TTC549 (cell line): ENCODE measurements around the gene TLN1.

Experiments
- FAIRE-seq: peaks from 2 replicates; lab custom pipeline; 2012; peaks lifted over from hg19 to GRCh38; lab: Jason Lieb, UNC

The TLN1 gene

GRCh38 chr9:35682520-35683315, 49.3 kb downstream of the TLN1 start:
- FAIRE-seq, result no peak

DNA sequence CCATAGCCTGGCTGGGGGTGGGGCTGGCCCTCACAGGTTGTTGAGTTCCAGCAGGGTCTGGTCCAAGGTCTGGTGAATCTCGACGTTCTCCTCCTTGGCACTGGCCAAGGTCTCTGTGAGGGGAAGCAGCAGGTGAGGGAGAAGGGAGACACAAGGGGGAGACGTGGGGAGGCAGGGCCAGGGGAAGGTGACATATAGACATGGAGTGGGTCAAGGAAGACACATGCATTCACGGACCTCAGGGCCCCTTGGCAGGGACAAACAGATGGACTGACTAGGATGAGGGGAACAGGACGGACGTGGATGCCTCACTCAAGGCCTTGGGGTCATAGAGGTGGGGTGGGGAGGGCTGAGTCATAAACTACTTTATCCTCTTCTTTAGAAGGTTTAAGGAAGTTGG, 49.9 kb downstream of the TLN1 start:
- no peak for FAIRE-seq

DNA sequence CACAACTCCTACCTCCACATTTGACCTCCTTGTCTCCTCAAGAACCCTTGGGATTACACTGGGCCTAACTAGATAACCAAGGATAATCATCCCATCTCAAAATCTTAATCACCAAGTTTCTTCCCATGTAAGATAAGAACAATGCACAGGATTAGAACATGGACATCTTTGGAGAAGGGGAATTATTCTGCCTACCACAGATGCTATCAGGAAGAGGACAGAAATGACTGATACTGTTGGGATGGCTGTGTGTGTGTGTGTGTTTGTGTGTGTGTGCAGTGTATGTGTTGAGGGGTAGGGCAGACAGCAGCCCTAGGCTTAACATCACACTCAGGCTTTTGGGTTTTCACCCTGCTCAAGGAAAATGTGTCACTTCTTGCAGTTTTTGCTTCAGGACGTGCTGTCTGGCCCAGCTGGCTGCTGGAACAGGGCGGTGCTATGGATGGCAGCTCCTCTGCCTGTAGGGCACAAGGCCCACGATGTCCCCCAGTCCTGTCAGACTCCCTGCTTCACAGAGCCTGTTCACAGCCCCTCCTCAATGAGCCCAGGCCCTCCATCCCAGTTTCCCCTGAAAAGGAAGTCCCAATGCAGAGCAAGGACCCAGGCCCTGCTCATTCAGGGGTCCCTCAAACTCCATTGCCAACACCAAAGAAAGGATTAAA, 50.5 kb downstream of the TLN1 start:
- FAIRE-seq, result no peak

- FAIRE-seq, result no peak
Observed at GRCh38 chr9:35680331-35681105, 51.5 kb downstream of the TLN1 start.

- no peak for FAIRE-seq
Observed at GRCh38 chr9:35679766-35680330, 52.1 kb downstream of the TLN1 start.

GRCh38 chr9:35679091-35679490, 52.9 kb downstream of the TLN1 start:
- no peak for FAIRE-seq

DNA sequence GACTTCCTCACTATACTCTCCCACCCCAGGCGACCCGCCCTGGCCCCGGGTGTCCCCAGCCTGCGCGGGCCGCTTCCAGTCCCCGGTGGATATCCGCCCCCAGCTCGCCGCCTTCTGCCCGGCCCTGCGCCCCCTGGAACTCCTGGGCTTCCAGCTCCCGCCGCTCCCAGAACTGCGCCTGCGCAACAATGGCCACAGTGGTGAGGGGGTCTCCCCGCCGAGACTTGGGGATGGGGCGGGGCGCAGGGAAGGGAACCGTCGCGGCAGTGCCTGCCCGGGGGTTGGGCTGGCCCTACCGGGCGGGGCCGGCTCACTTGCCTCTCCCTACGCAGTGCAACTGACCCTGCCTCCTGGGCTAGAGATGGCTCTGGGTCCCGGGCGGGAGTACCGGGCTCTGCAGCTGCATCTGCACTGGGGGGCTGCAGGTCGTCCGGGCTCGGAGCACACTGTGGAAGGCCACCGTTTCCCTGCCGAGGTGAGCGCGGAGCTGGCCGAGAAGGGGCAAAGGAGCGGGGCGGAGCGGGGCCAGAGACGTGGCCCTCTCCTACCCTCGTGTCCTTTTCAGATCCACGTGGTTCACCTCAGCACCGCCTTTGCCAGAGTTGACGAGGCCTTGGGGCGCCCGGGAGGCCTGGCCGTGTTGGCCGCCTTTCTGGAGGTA, 56.1 kb downstream of the TLN1 start:
- FAIRE-seq, result no peak

DNA sequence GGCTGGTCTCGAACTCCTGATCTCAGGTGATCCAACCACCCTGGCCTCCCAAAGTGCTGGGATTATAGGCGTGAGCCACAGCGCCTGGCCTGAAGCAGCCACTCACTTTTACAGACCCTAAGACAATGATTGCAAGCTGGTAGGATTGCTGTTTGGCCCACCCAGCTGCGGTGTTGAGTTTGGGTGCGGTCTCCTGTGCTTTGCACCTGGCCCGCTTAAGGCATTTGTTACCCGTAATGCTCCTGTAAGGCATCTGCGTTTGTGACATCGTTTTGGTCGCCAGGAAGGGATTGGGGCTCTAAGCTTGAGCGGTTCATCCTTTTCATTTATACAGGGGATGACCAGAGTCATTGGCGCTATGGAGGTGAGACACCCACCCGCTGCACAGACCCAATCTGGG, 56.8 kb downstream of the TLN1 start:
- no peak for FAIRE-seq

GRCh38 chr9:35674025-35674361, 58.0 kb downstream of the TLN1 start:
- FAIRE-seq, result no peak

DNA sequence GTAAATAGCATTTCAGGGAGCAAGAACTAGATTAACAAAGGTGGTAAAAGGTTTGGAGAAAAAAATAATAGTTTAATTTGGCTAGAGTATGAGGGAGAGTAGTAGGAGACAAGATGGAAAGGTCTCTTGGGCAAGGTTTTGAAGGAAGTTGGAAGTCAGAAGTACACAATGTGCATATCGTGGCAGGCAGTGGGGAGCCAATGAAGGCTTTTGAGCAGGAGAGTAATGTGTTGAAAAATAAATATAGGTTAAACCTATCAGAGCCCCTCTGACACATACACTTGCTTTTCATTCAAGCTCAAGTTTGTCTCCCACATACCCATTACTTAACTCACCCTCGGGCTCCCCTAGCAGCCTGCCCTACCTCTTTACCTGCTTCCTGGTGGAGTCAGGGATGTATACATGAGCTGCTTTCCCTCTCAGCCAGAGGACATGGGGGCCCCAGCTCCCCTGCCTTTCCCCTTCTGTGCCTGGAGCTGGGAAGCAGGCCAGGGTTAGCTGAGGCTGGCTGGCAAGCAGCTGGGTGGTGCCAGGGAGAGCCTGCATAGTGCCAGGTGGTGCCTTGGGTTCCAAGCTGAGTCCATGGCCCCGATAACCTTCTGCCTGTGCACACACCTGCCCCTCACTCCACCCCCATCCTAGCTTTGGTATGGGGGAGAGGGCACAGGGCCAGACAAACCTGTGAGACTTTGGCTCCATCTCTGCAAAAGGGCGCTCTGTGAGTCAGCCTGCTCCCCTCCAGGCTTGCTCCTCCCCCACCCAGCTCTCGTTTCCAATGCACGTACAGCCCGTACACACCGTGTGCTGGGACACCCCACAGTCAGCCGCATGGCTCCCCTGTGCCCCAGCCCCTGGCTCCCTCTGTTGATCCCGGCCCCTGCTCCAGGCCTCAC, 58.6 kb downstream of the TLN1 start, which contains the start of gene CA9:
CA9 (plus strand) TSS at position 797 of the 893 bp plus-strand sequence; CDS start at position 829, 32 bp downstream.
- FAIRE-seq, result no peak

- FAIRE-seq, result no peak
Observed at GRCh38 chr9:35669331-35670145, 62.5 kb downstream of the TLN1 start.

DNA sequence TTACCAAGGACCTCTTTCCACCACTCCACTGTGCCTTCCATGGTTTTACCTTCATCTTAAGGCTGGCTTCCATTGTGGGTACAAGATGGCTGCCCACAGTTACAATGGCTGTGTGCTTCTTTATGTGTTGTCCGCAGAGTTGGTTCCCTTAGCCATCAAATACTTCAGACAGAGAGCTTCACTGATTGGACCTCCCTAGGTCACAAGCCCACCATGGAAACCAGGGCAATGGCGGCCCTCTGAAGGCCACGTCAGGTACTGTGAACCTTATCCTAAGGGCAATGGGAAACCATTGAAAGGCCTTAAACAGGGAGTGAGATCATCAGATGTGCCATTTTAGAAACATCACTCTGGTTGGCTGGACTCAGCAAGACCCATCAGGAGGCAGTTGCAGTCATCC, 64.1 kb downstream of the TLN1 start:
- no peak for FAIRE-seq

- no peak for FAIRE-seq
Observed at GRCh38 chr9:35666549-35666948, 65.4 kb downstream of the TLN1 start.

DNA sequence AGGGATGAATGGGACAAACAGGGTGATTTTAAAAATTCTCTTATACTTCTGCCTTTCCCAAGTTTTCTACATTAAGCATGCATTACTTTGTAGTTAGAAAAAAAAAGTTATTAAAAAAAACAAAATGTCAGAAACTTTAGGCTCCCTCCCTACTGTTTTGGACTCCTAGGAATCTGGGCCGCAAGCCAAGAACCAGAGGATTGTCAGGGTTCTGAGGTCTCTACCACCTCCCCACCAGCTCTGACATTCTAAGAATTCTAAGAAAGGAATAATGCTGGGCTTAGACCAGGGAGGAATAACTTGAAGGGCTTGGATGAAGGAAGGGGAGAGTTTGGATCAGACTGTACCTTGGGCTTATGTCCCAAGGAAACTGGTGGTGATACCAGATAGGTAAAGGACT, 66.0 kb downstream of the TLN1 start:
- FAIRE-seq, result no peak

- no peak for FAIRE-seq
Observed at GRCh38 chr9:35665471-35665818, 66.5 kb downstream of the TLN1 start.

- FAIRE-seq, result no peak
Observed at GRCh38 chr9:35664531-35665470, 67.2 kb downstream of the TLN1 start, which contains the start of gene ARHGEF39. Gene ARHGEF39 (minus strand): TSS chr9:35665195. CDS start chr9:35665169, 26 bp downstream.

- no peak for FAIRE-seq
Observed at GRCh38 chr9:35662437-35662836, 69.6 kb downstream of the TLN1 start.

DNA sequence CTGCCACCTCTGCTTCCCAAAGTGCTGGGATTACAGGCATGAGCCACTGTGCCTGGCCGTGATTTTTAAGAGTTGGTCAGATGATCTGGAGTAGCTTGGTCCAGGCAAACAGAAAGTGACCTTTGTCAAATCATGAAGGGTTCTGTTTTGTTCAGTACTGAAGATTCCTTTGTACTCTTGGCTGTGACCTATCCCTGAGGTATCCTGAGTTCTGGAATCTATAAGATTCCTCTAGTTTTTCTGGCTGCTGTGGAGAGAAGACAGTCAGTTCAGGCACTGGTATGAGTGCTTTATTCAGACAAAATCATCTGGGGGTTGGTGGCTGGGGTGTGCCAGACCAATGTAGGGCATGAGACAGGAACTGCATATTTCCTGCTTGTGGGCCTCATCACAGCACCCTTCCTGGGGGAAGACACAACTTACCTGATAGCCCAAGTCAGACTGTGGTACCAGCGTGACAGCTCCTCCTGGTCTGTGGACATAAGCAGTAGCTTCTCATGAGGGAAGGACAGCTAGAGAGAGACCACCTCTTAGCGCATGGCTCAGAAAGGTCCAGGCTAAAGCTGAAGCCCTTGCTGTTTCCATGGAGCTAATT, 70.1 kb downstream of the TLN1 start:
- no peak for FAIRE-seq

GRCh38 chr9:35660966-35661415, 71.0 kb downstream of the TLN1 start:
- FAIRE-seq, result no peak
